Neural progenitor cell (in vitro differentiated cells): Measurements from ENCODE around the gene SP100.

ENCODE experiments used
- EZH2 ChIP-seq: fragments of 200-600 bp; sonication (generic); IDR thresholded peaks from 2 replicates; pipeline ENCODE4 v1.6.1; 2017; ENCODE audit warnings: antibody characterized with exemption, mild to moderate bottlenecking, moderate library complexity
- EZH2phosphoT487 ChIP-seq: fragments of 200-600 bp; sonication (generic); IDR thresholded peaks from 2 replicates; pipeline ENCODE4 v1.6.1; 2017; ENCODE audit warnings: antibody characterized with exemption
- TF ChIP-seq, protein P1 (sequence below): fragments of 200-600 bp; sonication (generic); IDR thresholded peaks from 2 replicates; pipeline ENCODE4 v1.5.1; 2017; ENCODE audit warnings: antibody characterized with exemption, mild to moderate bottlenecking

DNA sequence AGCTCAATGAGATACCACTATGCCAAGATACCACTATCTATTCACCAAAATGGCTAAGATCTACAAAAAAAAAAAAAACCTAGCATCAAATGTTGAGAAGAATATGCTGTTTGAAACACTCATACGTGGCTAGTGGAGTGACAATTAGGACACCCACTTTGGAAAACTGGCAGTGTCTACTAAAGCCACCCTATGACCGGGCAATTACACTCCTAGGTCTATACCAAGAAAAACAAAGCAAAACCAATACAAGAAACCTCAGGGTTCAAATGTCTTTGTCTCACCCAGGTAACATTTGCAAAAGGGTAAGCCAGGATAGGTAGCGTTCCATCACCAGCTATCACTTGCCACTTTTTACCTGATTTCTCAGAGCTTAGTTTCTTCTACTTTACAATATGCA is 173.0 kb downstream of the SP100 start:
- TF ChIP-seq, protein P1, sequence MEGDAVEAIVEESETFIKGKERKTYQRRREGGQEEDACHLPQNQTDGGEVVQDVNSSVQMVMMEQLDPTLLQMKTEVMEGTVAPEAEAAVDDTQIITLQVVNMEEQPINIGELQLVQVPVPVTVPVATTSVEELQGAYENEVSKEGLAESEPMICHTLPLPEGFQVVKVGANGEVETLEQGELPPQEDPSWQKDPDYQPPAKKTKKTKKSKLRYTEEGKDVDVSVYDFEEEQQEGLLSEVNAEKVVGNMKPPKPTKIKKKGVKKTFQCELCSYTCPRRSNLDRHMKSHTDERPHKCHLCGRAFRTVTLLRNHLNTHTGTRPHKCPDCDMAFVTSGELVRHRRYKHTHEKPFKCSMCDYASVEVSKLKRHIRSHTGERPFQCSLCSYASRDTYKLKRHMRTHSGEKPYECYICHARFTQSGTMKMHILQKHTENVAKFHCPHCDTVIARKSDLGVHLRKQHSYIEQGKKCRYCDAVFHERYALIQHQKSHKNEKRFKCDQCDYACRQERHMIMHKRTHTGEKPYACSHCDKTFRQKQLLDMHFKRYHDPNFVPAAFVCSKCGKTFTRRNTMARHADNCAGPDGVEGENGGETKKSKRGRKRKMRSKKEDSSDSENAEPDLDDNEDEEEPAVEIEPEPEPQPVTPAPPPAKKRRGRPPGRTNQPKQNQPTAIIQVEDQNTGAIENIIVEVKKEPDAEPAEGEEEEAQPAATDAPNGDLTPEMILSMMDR: no peak
- TF ChIP-seq EZH2: no peak
- TF ChIP-seq EZH2phosphoT487: no peak
